OCI-LY1 (cell line): ENCODE measurements around the gene CCBE1.

ENCODE experiments used
- H2AFZ ChIP-seq: fragments of 200-600 bp; sonication (generic), shearing (Covaris generic); 2 replicates; pipeline ENCODE4 v1.6.0; 2014; ENCODE audit warnings: antibody characterized with exemption, mild to moderate bottlenecking, low read length
- H3F3A ChIP-seq: fragments of 200-600 bp; sonication (generic), shearing (Covaris generic); 2 replicates; pipeline ENCODE4 v1.6.0; 2014; ENCODE audit warnings: mild to moderate bottlenecking, antibody characterized with exemption, low read length, moderate library complexity; ENCODE audit not compliant: insufficient read depth
- H3K27ac ChIP-seq: fragments of 200-600 bp; sonication (generic); 2 replicates; pipeline ENCODE4 v1.5.1; 2014; ENCODE audit warnings: low read length, mixed run types, mild to moderate bottlenecking, low read depth; ENCODE audit not compliant: poor library complexity, severe bottlenecking
- H3K27me3 ChIP-seq: fragments of 200-600 bp; sonication (generic); 2 replicates; pipeline ENCODE4 v1.6.0; 2014; ENCODE audit warnings: antibody characterized with exemption, mild to moderate bottlenecking, low read length, moderate library complexity; ENCODE audit not compliant: insufficient read depth
- H3K36me3 ChIP-seq: fragments of 200-600 bp; sonication (generic); 2 replicates; pipeline ENCODE4 v1.6.1; 2014; ENCODE audit warnings: mild to moderate bottlenecking, antibody characterized with exemption, low read length, moderate library complexity, mixed read lengths; ENCODE audit not compliant: insufficient read depth
- H3K4me1 ChIP-seq: fragments of 200-600 bp; sonication (generic); 2 replicates; pipeline ENCODE4 v1.5.1; 2014; ENCODE audit warnings: mild to moderate bottlenecking, low read length, moderate library complexity; ENCODE audit not compliant: insufficient read depth, severe bottlenecking
- H3K4me2 ChIP-seq: fragments of 200-600 bp; sonication (generic), shearing (Covaris generic); 2 replicates; pipeline ENCODE4 v1.6.1; 2014; ENCODE audit warnings: low read length
- H3K4me3 ChIP-seq: fragments of 200-600 bp; sonication (generic); 2 replicates; pipeline ENCODE4 v1.5.1; 2014; ENCODE audit warnings: low read length, low read depth, mild to moderate bottlenecking, mixed read lengths; ENCODE audit not compliant: poor library complexity, severe bottlenecking
- H3K79me2 ChIP-seq: fragments of 200-600 bp; shearing (Covaris generic); 2 replicates; pipeline ENCODE4 v1.6.1; 2016; ENCODE audit warnings: mixed run types, low read length, mixed read lengths; ENCODE audit not compliant: insufficient read depth
- H3K9ac ChIP-seq: fragments of 200-600 bp; sonication (generic), shearing (Covaris generic); 2 replicates; pipeline ENCODE4 v1.6.1; 2014; ENCODE audit warnings: mild to moderate bottlenecking, low read length, mixed read lengths
- H3K9me2 ChIP-seq: fragments of 200-600 bp; sonication (generic), shearing (Covaris generic); 2 replicates; pipeline ENCODE4 v1.6.1; 2014; ENCODE audit warnings: low read depth, mild to moderate bottlenecking, low read length, mixed read lengths
- H3K9me3 ChIP-seq: fragments of 200-600 bp; shearing (Covaris generic); 2 replicates; pipeline ENCODE4 v1.6.1; 2014; ENCODE audit warnings: low read length, mixed read lengths
- H4K20me1 ChIP-seq: fragments of 200-600 bp; sonication (generic), shearing (Covaris generic); 2 replicates; pipeline ENCODE4 v1.6.0; 2016; ENCODE audit warnings: mild to moderate bottlenecking, low read length; ENCODE audit not compliant: insufficient read depth
- EZH2 ChIP-seq: fragments of 200-600 bp; sonication (generic), shearing (Covaris generic); IDR thresholded peaks from 2 replicates; pipeline ENCODE4 v1.8.0; 2017; ENCODE audit warnings: borderline replicate concordance, mixed run types, mild to moderate bottlenecking, antibody characterized with exemption, low read length, moderate library complexity, mixed read lengths
- TF ChIP-seq, protein P1 (sequence below): fragments of 200-600 bp; sonication (generic), shearing (Covaris generic); IDR thresholded peaks from 2 replicates; pipeline ENCODE4 v1.5.1; 2017; ENCODE audit warnings: mild to moderate bottlenecking, antibody characterized with exemption, low read length, moderate library complexity, mixed read lengths

Gene CCBE1

DNA sequence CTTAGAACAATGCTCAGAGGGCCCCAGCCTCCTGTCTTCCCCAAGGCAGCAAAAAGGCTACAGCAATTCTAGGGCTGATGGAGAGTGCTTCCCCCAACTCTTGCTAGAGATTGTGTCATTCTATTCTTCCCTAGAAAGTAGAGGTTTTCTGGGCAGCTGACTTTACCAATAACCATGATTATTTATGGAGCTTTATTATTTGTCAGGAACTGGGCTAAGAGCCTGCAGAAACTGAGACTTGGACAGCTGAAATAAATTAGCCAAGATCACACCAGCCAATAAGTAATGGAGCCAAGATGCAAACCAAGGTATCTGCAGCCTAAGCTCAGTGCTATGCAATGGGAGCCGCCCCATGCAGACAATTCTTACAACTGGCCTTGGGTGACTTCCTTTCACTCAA lies 84.8 kb downstream of the CCBE1 start:
- no peaks in the 10 kb centered on the region for H4K20me1 ChIP-seq
- H3K4me3 ChIP-seq = no peak overlapping the region
- no peaks in the 10 kb centered on the region for H3K4me1 ChIP-seq
- no peak overlapping the region for H3K9ac ChIP-seq
- H3K79me2 ChIP-seq = no peaks in the 10 kb centered on the region
- H3K9me2 ChIP-seq = no peaks in the 10 kb centered on the region
- no peak overlapping the region for H2AFZ ChIP-seq
- no peak overlapping the region for H3K4me2 ChIP-seq
- no peaks in the 10 kb centered on the region for H3K27me3 ChIP-seq
- H3K27ac ChIP-seq = no peak overlapping the region
- TF ChIP-seq EZH2 = no peak
- TF ChIP-seq, protein P1, sequence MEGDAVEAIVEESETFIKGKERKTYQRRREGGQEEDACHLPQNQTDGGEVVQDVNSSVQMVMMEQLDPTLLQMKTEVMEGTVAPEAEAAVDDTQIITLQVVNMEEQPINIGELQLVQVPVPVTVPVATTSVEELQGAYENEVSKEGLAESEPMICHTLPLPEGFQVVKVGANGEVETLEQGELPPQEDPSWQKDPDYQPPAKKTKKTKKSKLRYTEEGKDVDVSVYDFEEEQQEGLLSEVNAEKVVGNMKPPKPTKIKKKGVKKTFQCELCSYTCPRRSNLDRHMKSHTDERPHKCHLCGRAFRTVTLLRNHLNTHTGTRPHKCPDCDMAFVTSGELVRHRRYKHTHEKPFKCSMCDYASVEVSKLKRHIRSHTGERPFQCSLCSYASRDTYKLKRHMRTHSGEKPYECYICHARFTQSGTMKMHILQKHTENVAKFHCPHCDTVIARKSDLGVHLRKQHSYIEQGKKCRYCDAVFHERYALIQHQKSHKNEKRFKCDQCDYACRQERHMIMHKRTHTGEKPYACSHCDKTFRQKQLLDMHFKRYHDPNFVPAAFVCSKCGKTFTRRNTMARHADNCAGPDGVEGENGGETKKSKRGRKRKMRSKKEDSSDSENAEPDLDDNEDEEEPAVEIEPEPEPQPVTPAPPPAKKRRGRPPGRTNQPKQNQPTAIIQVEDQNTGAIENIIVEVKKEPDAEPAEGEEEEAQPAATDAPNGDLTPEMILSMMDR = no peak
- H3K9me3 ChIP-seq = no peaks in the 10 kb centered on the region
- H3F3A ChIP-seq = no peaks in the 10 kb centered on the region
- no peaks in the 10 kb centered on the region for H3K36me3 ChIP-seq

- Histone ChIP-seq H3K9ac (no peak overlapping the region), H3K4me2 (no peak overlapping the region), H3K4me1 (no peaks in the 10 kb centered on the region), H2AFZ (no peak overlapping the region), H3K9me3 (no peaks in the 10 kb centered on the region), H3K9me2 (no peaks in the 10 kb centered on the region), H3K4me3 (no peak overlapping the region), H3F3A (no peaks in the 10 kb centered on the region), H3K79me2 (no peaks in the 10 kb centered on the region), H4K20me1 (no peaks in the 10 kb centered on the region), H3K36me3 (no peaks in the 10 kb centered on the region), H3K27me3 (0 out of 2 replicates have a peak, but pooled peaks cover 4% of the 10 kb centered on the region), H3K27ac (no peak overlapping the region)
- TF ChIP-seq EZH2 = no peak
- TF ChIP-seq, protein P1 = no peak
Measured at GRCh38 chr18:59610546-59611140, 86.6 kb downstream of the CCBE1 start.

DNA sequence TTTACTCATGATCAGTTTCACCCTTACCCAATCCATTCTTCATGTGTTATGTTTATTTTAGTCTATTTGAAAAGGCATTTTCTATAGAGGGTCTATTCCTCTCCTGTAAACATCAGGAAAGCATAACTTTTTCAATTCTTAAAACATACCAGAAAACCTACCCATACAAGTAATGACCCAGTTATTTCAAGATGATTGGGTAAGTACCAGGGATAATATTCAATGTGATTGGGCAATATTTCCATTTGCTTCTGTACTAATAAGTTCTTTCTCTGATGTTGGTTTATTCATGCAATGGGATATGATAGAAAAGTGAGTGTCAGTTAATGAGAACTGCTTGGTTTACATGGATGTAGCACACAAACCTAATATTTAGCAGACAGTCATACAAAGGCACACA lies 87.6 kb downstream of the CCBE1 start:
- Histone ChIP-seq H4K20me1 (no peaks in the 10 kb centered on the region), H3K4me3 (no peak overlapping the region), H3F3A (no peaks in the 10 kb centered on the region), H2AFZ (no peak overlapping the region), H3K27ac (no peak overlapping the region), H3K27me3 (0 out of 2 replicates have a peak, but pooled peaks cover 4% of the 10 kb centered on the region), H3K36me3 (no peaks in the 10 kb centered on the region), H3K9me2 (no peaks in the 10 kb centered on the region), H3K4me1 (no peaks in the 10 kb centered on the region), H3K79me2 (no peaks in the 10 kb centered on the region), H3K9me3 (no peaks in the 10 kb centered on the region), H3K4me2 (no peak overlapping the region), H3K9ac (no peak overlapping the region)
- no peak for TF ChIP-seq EZH2
- TF ChIP-seq, protein P1 = no peak
